Stimulated activated CD8-positive, alpha-beta memory T cell treated with anti-CD3 and anti-CD28 coated beads, Interleukin-2, amount 100 ng/mL, for 48 hours (primary cell): Measurements from ENCODE around the gene FIGN.

Experiments
- DNase-seq, 2 donors: peaks; one replicate each; pipeline ENCODE4 v3.0.0-alpha.2; 2020; ENCODE audit warnings: low read depth in 2 of 2

The FIGN gene

DNA sequence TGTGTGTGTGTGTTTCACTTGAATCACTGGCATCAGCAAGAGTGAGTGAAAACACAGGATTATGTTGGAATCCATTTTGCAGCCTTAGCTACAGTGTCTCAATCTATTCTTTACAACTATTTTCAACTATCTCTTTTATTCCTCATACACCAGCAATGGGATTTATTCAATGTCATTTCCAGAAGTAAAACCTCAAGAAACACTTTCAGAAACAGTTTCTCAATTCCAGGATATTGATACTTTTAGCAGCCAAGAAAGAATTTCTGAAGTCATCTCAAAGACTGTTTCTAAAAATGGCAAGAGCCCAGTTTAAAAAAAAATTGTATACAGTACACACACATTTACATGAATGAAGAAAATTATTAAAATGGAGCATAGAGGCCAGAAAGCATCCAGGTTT, 171.6 kb downstream of the FIGN start:
- no peak for DNase-seq

- DNase-seq, result no peak
Measured at GRCh38 chr2:163563336-163563735, 172.5 kb downstream of the FIGN start.

DNA sequence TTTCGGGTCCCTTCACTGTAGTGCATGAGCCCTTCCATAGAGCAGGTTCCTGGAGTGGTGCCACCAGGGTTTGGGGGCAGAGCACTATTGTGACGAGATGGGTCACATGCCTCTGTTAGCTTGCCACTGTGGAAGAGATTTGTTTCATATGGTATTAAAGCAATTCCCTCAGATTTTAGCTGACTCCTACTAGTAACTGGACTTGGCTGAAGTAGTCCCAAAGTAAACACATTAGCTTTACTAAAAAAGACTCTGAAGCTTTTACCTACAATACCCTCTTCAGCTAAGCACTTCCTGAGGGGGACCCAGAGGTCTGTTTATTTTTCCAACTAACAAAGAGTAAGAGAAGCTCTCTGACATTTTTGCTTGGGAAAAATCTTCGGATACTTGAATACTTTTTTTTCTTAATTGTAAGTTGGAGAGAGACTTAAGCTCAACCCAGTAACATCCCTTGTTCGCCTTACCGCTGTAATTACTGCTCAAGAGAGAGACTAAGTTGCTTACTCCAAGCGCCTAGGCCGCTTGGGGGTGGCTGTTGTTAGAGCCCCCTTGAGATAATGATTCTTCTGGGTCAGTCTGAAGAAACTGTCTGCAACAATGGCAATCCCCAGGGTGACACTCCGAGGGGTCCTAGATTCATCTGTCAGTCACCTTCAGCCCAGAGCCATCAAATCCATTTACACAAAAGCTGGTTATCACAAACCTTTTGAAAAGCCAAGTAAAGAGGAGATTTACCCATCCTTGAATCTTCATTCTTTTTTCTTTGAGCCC, 177.4 kb downstream of the FIGN start:
- DNase-seq, result no peak

DNA sequence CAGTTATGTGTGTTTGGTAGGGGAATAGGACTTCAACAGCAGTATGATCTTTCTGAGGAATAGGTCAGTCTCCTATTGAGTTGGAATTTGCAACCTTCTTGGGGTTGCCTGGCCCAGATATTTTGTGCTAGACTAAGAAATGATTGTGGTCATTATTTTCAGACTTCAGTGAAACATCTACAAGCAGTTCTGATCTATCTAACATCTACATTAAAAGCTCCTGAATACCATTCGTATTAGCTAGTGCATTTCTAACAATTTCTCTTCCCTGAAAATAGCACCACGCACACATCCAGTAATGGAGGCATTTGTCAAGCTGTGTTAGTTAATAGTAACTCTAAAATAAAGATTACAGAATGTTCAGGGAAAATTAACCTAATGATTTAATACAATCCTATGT, 179.3 kb downstream of the FIGN start:
- no peak for DNase-seq

GRCh38 chr2:163554864-163555263, 180.9 kb downstream of the FIGN start:
- DNase-seq, result no peak

GRCh38 chr2:163553601-163554000, 182.2 kb downstream of the FIGN start:
- DNase-seq, result no peak

GRCh38 chr2:163552758-163553157, 183.1 kb downstream of the FIGN start:
- DNase-seq, result no peak

GRCh38 chr2:163551616-163552373, 184.0 kb downstream of the FIGN start:
- no peak for DNase-seq

DNA sequence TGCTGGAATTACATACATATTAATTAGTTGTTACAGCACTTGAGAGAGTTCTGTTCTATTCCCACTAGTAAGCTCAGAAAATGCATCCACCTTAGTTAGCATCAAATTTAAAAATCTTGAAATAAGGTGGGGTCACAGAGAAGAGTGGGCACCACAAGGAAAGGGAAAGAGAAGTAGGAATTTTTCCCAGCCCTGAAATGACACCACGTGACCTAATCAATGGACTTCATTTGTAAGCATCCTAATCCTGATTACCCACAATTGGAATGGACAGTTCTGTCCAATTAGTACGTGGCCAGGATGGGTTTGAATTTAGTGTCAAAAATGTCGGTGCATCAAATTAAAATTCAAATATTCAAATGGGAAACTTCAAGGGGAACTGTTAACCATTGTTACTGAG, 186.8 kb downstream of the FIGN start:
- DNase-seq, result no peak
